ENCODE measurements around the gene TMED5.
"Not testable (repeated sequence)": the region's sequence is repeated elsewhere in the genome, so short reads cannot be mapped to it uniquely, and the experiment has no call there.

Gene TMED5

DNA sequence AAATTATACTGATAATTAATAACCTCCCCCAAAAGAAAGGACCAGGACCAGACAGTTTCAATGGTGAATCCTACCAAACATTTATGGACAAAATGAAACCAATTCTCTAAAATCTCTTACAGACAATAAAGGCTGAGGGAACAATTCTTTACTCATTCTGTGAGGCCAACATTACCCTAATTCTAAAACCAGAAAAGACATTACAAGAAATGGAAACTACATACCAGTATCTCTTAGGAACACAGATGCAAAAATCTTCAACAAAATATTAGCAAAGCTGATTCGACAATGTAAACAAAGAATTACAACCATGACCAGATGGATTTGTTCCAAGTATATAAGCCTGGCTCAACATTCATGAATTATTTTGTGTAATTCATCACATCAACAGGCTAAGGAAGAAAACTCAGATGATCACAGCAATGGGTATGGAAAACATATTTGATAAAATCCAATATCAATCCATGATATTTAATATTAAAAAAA lies 8.6 kb downstream of the TMED5 start:
- DNase-seq (ENCODE audit: low read depth): no peak

GRCh38 chr1:93170141-93170678 lies 10.0 kb downstream of the TMED5 start:
- not testable (repeated sequence) for DNase-seq (ENCODE audit: low read depth)

DNA sequence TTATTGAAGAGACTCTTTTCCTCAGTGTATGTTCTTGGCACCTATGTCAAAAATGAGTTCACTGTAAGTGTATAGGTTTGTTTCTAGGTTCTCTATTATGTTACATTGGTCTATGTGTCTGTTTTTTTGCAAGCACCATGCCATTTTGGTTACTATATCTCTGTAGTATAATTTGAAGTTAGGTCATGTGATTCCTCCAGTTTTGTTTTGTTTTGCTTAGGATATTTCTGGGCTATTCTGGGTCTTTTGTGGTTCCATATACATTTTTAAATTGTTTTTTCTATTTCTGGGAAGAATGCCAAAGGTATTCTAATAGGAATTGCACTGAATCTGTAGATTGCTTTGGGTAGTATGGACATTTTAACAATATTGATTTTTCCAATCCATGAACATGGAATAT lies 13.2 kb downstream of the TMED5 start:
- no peak for DNase-seq (ENCODE audit: low read depth)

DNA sequence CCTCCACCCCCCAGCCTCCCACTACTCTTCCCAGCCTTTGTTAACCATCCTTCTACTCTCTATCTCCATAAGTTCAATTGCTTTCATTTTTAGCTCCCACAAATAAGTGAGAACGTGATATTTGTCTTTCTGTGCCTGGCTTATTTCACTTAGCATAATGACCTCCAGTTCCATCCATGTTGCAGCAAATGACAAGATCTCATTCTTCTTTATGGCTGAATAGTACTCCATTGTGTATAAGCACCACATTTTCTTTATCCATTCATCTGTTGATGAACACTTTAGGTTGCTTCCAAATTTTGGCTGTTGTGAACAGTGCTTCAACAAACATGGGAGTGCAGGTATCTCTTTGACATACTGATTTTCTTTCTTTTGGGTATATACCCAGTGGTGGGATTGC lies 14.3 kb downstream of the TMED5 start:
- DNase-seq (ENCODE audit: low read depth): not testable (repeated sequence)

DNA sequence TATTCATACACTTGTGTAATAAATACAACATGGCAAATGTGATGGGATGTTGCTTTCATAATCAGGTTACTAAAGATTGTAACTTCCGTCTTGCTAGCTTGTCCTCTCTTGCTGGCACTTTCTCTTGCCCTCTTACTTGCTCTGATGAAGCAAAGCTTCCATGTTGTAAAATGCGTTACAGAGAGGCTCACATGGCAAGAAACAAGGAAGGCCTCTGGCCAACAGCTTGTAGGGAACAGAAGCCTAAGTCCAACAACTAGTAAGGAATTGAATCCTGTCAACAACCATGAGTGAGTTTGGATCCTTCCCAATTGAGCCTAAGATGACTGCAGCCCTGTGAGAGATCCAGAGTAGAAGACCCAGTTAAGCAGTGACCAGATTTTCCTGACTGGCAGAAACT lies 15.4 kb downstream of the TMED5 start:
- no peak for DNase-seq (ENCODE audit: low read depth)

- DNase-seq (ENCODE audit: low read depth): not testable (repeated sequence)
Measured at GRCh38 chr1:93163314-93163713, 16.9 kb downstream of the TMED5 start.

- DNase-seq (ENCODE audit: low read depth): no peak
Measured at GRCh38 chr1:93159337-93159736, 20.9 kb downstream of the TMED5 start.

GRCh38 chr1:93155335-93155734 lies 24.9 kb downstream of the TMED5 start:
- no peak for DNase-seq (ENCODE audit: low read depth)

DNA sequence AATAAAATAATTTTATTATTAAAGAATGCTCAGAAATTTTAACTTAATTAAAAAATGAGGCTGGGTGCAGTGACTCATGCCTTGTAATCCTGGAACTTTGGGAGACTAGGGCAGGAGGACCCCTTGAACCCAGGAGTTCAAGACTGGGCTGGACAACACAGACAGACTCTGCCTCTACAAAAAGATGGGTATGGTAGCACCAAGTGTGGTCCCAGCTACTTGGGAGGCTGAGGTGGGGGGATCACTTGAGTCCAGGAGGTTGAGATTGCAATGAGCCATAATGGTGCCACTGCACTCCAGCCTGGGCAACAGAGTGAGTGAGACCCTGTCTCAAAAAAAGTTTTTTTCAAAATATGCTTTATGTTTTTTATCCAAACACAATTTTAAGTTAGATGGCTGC lies 25.3 kb downstream of the TMED5 start:
- no peak for DNase-seq (ENCODE audit: low read depth)

GRCh38 chr1:93152835-93153234 lies 27.4 kb downstream of the TMED5 start:
- no peak for DNase-seq (ENCODE audit: low read depth)

- DNase-seq (ENCODE audit: low read depth): no peak
Measured at GRCh38 chr1:93151474-93151873, 28.7 kb downstream of the TMED5 start.

GRCh38 chr1:93150729-93151128 lies 29.5 kb downstream of the TMED5 start:
- DNase-seq (ENCODE audit: low read depth): no peak

- no peak for DNase-seq (ENCODE audit: low read depth)
Measured at GRCh38 chr1:93148001-93148400, 32.2 kb downstream of the TMED5 start.

GRCh38 chr1:93143769-93144168 lies 36.4 kb downstream of the TMED5 start:
- no peak for DNase-seq (ENCODE audit: low read depth)

GRCh38 chr1:93143136-93143535 lies 37.1 kb downstream of the TMED5 start:
- no peak for DNase-seq (ENCODE audit: low read depth)

- DNase-seq (ENCODE audit: low read depth): no peak
Measured at GRCh38 chr1:93142161-93142560, 38.1 kb downstream of the TMED5 start.

GRCh38 chr1:93140106-93140505 lies 40.1 kb downstream of the TMED5 start:
- DNase-seq (ENCODE audit: low read depth): no peak

GRCh38 chr1:93137604-93138292 lies 42.5 kb downstream of the TMED5 start:
- no peak for DNase-seq (ENCODE audit: low read depth)

DNA sequence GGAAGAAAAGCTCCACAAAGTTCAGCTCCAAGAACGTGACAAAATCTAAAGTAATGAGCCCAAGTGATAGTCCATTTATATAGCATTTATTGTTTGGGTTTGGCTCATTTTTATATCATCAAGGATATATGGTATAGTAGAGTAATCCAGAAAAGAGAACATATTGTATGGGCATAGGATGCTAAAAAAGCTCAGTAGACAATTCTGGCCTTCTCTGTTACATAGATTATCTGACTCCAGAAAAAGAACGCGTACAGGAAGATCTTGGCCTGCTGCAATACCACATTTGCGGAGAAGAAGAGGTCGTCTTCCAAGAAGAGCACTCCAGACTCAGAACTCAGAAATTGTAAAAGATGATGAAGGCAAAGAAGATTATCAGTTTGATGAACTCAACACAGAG lies 43.8 kb downstream of the TMED5 start:
- no peak for DNase-seq (ENCODE audit: low read depth)

- DNase-seq (ENCODE audit: low read depth): no peak
Measured at GRCh38 chr1:93132638-93133037, 47.6 kb downstream of the TMED5 start.

DNA sequence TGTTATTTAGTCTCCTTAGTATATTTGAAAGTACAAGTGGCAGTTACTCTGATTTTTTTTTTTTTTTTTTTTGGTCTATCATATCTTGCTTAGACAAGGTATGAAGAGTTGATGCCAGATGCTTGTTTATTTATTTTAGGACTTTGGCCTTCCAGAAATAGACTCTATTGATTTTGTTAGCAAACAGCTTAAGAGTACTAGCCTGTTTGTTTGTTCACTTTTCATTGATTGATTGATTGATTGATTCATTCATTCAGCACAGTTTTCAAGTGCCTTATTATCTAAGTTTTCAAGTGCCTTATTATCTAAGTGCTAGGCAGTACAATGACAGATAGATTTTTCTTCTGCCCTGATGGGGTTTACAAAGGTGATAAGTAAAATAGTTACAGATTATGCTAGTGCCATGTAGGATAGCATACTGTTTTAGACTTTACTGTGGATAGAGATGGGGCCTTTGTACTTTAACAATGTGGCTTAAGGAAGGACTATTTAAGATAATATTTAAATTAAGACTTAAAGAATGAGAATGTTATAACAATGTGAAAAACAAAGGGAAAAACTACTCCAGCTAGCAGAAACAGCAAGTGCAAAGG lies 50.6 kb downstream of the TMED5 start:
- no peak for DNase-seq (ENCODE audit: low read depth)

DNA sequence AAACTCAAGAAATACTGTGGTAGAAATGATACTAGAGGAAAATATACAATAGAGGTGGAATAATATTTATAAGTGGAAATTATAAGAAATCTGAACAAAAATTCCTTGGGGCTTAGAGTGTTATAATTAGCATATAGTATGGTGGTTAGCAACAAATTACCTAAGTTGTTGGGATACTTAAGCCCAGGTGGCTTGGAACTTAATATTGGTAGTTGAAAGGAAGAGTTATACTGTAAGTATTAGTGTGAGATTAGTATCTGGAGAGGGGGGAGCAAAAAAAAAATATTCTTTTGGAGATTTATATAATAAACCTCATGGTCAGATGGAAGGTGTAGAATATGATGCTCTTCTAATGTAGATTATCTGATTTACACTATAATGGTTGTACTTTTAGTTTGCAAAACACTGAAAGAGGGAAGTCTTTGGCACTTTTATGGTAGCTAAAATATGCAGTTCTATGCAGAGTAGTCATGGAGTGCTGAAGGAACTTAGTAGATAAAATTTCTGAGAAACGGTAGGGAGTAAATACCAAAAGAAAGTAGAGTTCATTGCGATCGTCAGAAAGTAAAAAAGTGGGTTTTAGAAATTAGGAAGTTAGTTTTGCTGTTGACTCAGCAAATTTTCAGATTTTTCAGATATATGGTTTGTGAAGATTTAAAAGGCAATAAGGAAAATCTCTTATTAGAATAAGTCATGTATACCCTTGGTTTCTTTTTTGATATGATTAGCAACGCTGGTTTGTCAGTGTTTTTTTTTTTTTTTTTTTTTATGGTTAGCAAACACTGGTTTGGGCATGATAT lies 55.5 kb downstream of the TMED5 start:
- no peak for DNase-seq (ENCODE audit: low read depth)
